HG03520 (cell line): Measurements from ENCODE around the gene KCTD13.
"Not testable (repeated sequence)": the region's sequence is repeated elsewhere in the genome, so short reads cannot be mapped to it uniquely, and the experiment has no call there.

Source experiments
- ATAC-seq: cut with Tn5 transposase; IDR thresholded peaks from one replicate; pipeline ENCODE4 v1.9.1; 2021; ENCODE audit warnings: mild to moderate bottlenecking, moderate library complexity; ENCODE audit not compliant: unreplicated experiment

KCTD13 gene

GRCh38 chr16:29883987-29884386, 42.0 kb downstream of the KCTD13 start:
- ATAC-seq, result no peak

- ATAC-seq, result no peak
Observed at GRCh38 chr16:29881050-29881449, 45.0 kb downstream of the KCTD13 start.

- ATAC-seq, result no peak
Observed at GRCh38 chr16:29878172-29878571, 47.9 kb downstream of the KCTD13 start.

GRCh38 chr16:29877266-29877961, 48.6 kb downstream of the KCTD13 start:
- no peak for ATAC-seq

GRCh38 chr16:29876594-29877249, 49.3 kb downstream of the KCTD13 start:
- ATAC-seq, result no peak

GRCh38 chr16:29876217-29876593, 49.8 kb downstream of the KCTD13 start:
- no peak for ATAC-seq

GRCh38 chr16:29875206-29875605, 50.8 kb downstream of the KCTD13 start:
- ATAC-seq, result no peak

- no peak for ATAC-seq
Observed at GRCh38 chr16:29873319-29873718, 52.7 kb downstream of the KCTD13 start.

- no peak for ATAC-seq
Observed at GRCh38 chr16:29871822-29872546, 54.0 kb downstream of the KCTD13 start.

GRCh38 chr16:29869067-29869466, 57.0 kb downstream of the KCTD13 start:
- not testable (repeated sequence) for ATAC-seq

- ATAC-seq, result no peak
Observed at GRCh38 chr16:29868396-29869009, 57.5 kb downstream of the KCTD13 start.

- ATAC-seq, result no peak
Observed at GRCh38 chr16:29864205-29864604, 61.8 kb downstream of the KCTD13 start.

- ATAC-seq, result no peak
Observed at GRCh38 chr16:29863669-29863984, 62.4 kb downstream of the KCTD13 start.

GRCh38 chr16:29862884-29863668, 63.0 kb downstream of the KCTD13 start, which contains the start of gene CDIPT:
Gene CDIPT (minus strand): TSS chr16:29863226. CDS start chr16:29862857, 369 bp downstream.
- ATAC-seq, result peak; percentile 94

GRCh38 chr16:29862383-29862883, 63.6 kb downstream of the KCTD13 start:
- no peak for ATAC-seq

- ATAC-seq, result no peak
Observed at GRCh38 chr16:29860218-29860617, 65.8 kb downstream of the KCTD13 start.

GRCh38 chr16:29858974-29859373, 67.1 kb downstream of the KCTD13 start:
- ATAC-seq, result no peak

- ATAC-seq, result no peak
Observed at GRCh38 chr16:29858149-29858849, 67.7 kb downstream of the KCTD13 start.

- ATAC-seq, result no peak
Observed at GRCh38 chr16:29857133-29857760, 68.8 kb downstream of the KCTD13 start.
